Measurements from ENCODE around the gene ADAMTSL3.
"Not testable (repeated sequence)": the region's sequence is repeated elsewhere in the genome, so short reads cannot be mapped to it uniquely, and the experiment has no call there.

ADAMTSL3 gene

DNA sequence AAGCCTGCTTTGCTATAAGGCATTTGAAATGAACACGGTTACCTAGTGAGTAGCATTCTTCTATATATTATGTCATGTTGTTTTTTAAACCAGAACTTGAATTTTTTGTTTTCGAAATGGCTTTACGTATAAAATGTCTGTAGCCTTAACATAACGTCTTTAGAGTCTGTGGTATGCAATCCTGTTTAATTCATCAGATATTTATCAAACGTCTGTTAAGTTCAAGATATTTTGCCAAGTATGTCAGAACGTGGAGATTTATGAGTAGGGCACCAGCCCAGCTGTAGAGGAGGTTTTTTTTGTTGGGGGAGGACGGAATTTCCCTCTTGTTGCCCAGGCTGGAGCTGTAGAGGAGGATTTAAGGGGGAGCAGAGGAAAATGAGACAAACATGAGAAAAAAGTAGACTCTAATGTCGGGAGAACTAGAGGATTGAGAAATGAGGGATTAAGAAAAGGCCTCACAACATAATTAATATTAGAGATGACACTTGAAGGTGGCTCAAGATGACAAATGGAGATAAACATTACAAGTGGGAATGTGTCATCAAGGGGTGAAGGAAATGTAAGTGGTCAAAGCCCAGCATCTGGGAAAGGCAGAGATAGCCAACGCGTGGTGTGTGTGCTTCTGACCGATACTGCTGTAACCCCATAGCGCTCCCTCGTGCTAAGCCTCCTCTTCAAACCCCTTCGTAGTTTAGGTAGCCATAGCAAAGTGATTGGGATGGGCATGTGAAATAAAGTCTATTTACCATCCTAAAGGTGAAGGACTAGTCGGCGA lies 427.7 kb downstream of the ADAMTSL3 start:
- no peak for DNase-seq (ENCODE audit: low read depth in 2 of 2, low spot score in 1 of 2)

DNA sequence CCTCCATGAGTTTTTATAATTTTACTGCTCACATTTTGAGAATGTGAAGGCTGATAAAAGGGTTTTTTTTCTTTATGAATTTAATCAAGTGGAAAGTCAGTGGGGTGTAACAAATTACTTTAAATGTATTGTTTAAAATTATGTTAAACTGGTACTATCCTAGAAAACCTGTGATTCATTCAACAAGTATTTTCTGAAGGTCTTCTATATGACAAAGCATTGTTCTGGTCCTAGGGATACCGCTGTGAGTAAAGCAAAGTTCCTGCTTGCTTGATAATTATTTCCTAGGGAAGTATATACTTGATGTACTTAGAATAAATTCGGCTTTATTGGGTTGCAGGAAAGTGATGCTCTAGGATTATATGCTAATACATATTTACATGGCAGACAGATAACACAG lies 428.8 kb downstream of the ADAMTSL3 start:
- no peak for DNase-seq (ENCODE audit: low read depth in 2 of 2, low spot score in 1 of 2)

DNA sequence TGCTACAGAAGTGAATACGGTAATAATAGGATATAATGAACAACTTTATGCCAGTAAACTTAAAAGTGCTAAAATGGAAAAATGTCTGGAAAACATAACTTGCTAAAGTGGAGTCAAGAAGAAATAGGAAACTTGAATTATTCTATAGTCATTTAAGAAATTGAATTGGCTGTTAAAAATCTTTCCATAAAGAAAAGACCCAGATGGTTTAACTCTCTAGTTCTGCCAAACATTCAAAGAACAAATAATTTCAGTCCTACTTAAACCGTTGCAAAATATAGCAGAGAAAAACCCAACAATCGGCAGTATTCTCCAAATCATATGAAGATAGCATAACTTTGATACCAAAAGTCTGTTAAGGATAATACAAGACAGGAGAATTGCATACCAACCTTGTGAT lies 432.1 kb downstream of the ADAMTSL3 start:
- DNase-seq (ENCODE audit: low read depth in 2 of 2, low spot score in 1 of 2): not testable (repeated sequence)
